OCI-LY1 (cell line): ENCODE results near the gene NPVF.

Source experiments
- CTCF ChIP-seq: fragments of 200-600 bp; sonication (generic), shearing (Covaris generic); IDR thresholded peaks from 2 replicates; pipeline ENCODE4 v1.5.1; 2017; ENCODE audit warnings: mild to moderate bottlenecking, antibody characterized with exemption, low read length, moderate library complexity, mixed read lengths
- EZH2 ChIP-seq: fragments of 200-600 bp; sonication (generic), shearing (Covaris generic); IDR thresholded peaks from 2 replicates; pipeline ENCODE4 v1.8.0; 2017; ENCODE audit warnings: borderline replicate concordance, mixed run types, mild to moderate bottlenecking, antibody characterized with exemption, low read length, moderate library complexity, mixed read lengths

GRCh38 chr7:25238066-25238725 is 9.9 kb upstream of the NPVF start:
- TF ChIP-seq CTCF (no peak), EZH2 (no peak)
